Measurements from ENCODE around the gene AGFG1.

The AGFG1 gene

DNA sequence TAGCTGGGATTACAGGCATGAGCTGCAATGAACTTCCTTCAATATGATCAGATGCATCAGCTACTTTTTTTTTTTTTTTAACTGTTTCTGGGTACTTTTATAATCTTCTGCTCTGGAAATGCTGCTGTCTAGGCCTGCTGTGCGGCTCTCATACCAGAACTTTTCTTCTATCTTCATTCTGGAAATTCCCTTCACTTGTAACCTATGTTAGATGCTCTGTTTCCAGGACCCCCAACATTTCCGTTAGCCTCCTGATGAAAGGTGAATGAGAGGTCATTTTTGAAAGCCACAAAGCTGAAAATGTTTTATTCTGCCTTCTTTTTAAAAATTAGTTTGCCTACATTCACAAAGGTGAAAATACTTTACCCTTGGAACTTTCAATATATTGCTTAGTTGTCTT lies 8.6 kb downstream of the AGFG1 start:
- no peak for TF ChIP-seq CTCF (IDR thresholded peaks at IDR 0.05; ENCODE audit: low read depth, low read length)
- no peak for DNase-seq (ENCODE audit: extremely low read depth, low read depth)

DNA sequence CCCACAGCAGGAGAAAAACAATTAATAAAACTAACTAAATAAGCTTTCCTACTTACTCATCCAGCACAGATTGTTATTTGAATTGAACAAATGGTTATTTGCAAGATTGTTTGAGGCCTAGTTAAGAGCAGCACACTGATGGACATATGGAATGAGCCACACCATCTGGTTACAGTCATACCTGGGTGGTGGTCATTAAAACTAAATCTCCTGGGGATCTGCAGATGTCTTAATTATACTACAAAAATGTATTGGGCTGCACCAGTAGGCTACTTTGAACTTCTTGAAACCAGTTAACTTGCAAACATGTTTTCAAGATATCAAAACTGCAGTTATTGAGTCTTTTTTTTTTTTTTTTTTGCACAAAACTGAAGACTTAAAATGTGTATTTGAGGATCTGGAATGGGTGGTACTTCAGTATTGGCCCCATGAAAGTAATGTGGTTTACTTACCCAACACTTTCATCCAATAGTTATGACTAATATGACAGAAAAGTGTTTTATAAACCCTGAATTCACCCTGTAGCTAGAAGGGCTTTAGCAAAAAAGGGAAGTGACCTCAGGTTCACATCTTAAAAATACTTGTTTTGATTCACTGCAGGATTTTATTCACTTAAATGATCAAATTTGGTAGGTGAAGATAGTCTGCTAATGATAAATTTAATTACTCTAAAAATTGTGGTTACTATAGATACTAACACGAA lies 10.8 kb downstream of the AGFG1 start:
- TF ChIP-seq CTCF (IDR thresholded peaks at IDR 0.05; ENCODE audit: low read depth, low read length): no peak
- DNase-seq (ENCODE audit: extremely low read depth, low read depth): no peak

DNA sequence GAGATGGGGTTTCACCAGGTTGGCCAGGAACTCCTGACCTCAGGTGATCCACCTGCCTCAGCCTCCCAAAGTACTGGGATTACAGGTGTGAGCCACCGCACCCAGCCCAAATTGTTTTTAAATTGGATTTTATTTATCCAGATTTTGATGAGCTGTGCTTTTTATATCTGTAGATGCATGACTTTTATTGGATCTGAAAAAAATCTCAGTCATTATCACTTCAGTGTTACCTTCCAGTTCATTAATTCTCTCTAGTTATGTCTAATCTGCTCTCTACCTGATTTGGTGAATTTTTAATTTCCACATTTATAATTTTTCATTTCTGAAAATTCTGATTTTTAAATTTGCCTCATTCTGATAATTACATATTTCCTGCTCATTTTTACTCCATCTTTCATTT lies 13.5 kb downstream of the AGFG1 start:
- no peak for DNase-seq (ENCODE audit: extremely low read depth, low read depth)
- no peak for TF ChIP-seq CTCF (IDR thresholded peaks at IDR 0.05; ENCODE audit: low read depth, low read length)

GRCh38 chr2:227486688-227487087 lies 14.7 kb downstream of the AGFG1 start:
- TF ChIP-seq CTCF (IDR thresholded peaks at IDR 0.05; ENCODE audit: low read depth, low read length): no peak
- DNase-seq (ENCODE audit: extremely low read depth, low read depth): no peak

- no peak for TF ChIP-seq CTCF (IDR thresholded peaks at IDR 0.05; ENCODE audit: low read depth, low read length)
- DNase-seq (ENCODE audit: extremely low read depth, low read depth): no peak
Measured at GRCh38 chr2:227488045-227488444, 16.1 kb downstream of the AGFG1 start.

- no peak for DNase-seq (ENCODE audit: extremely low read depth, low read depth)
- TF ChIP-seq CTCF (IDR thresholded peaks at IDR 0.05; ENCODE audit: low read depth, low read length): no peak
Measured at GRCh38 chr2:227491386-227491785, 19.4 kb downstream of the AGFG1 start.

GRCh38 chr2:227493524-227493923 lies 21.6 kb downstream of the AGFG1 start:
- DNase-seq (ENCODE audit: extremely low read depth, low read depth): no peak
- no peak for TF ChIP-seq CTCF (IDR thresholded peaks at IDR 0.05; ENCODE audit: low read depth, low read length)
